GM19467 (cell line): ENCODE measurements around the gene IDH3A.
"Not testable (repeated sequence)": the region's sequence is repeated elsewhere in the genome, so short reads cannot be mapped to it uniquely, and the experiment has no call there.

ENCODE experiments used
- ATAC-seq: cut with Tn5 transposase; IDR thresholded peaks from one replicate; pipeline ENCODE4 v1.9.1; 2021; ENCODE audit warnings: mild to moderate bottlenecking, moderate library complexity; ENCODE audit not compliant: unreplicated experiment

The IDH3A gene

DNA sequence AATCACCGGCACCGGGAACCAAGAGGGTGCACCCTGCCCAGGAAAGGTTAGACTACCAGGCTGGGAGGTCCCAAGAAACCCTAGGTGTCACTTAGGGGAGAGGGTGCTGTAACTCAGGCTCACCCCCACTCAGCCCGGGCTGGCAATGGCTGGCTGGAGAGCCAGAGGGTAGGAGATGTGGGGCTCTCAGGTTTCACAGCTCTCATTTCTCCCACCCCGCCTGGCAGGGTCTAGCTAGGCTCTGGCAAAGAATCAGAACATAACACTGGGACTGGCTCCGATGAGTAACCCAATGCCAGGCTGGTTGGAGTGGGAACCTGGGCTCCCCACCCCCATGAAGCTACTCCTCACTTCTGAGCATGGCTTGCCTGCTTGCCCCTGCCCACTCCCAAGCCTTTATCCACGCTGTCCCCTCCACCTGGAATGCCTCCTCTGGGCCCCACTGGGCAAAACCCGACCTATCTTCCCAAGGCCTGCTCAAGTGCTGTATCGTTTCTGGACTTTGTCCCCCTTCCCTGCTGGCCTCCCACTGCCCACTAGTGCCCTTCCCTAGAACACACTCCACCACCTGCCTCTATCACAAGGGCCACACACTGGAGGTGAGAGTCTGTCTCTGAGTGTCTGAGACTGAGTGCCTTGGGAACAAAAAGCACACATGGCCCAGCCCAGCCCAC is 19.9 kb upstream of the IDH3A start:
- no peak for ATAC-seq

DNA sequence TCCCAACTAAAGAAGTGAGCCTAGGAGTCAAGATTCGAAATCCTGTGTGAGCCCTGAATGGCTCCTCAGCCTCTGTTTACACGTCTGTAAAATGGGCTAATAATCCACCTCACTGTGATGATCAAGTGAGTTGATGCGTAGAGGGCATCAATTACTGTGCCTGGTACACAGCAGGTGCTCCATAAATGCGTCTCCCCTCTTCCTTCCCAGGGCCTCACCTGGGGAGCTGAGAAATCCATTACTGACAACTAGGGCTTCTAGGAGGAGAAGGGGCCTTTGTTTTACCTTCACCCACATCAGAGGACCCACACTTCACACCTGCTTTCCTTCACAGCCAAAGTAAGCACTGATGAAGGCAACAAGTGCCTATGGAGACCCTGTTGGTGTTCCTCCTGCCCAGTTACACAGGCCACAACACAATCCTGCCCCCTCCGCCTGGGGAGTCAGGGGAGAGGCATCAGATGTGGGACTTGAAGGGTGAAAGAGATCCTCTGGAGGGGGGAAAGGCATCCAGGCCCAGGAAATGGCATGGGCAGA is 19.3 kb upstream of the IDH3A start:
- no peak for ATAC-seq

DNA sequence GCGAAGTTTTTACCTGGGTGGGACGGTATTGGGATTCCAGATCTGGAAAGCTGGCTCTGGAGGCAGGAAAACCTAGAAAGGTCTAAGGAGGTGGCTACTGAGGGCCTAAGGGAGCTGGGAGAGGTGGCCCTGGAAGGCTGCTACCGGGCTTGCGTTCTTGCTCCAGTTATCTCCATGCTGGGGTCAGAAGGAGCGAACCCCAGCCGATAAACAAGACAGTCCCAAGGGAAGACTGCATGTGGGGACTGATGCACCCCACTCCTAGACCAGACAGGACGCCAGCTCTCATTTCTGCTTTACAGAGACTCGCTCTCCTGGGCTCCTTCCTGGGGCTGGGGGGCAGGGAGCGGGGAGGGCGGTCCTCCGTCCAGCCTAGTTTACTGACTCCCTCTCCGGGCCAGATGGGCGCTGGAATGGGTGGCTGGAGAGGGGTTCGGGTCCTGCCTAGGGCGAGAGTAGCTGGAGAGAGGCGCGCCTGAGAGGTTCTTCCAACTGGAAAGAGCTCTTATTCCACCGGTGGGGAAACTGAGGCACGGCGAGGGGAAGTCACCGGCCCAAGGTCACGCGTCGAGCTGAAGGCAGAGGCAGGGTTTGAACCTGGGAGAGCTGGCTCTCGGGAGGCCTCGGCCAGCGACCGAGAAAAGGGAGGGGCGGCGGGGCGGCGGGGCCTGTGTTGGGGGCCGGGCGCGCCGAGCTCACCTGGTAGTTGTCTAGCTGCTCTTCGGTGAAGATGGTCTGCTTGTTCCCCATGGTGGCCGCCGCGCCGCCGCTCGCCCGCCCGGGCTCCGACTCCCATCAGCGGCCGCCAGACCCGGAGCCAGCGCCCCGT is 18.5 kb upstream of the IDH3A start:
- ATAC-seq = no peak

DNA sequence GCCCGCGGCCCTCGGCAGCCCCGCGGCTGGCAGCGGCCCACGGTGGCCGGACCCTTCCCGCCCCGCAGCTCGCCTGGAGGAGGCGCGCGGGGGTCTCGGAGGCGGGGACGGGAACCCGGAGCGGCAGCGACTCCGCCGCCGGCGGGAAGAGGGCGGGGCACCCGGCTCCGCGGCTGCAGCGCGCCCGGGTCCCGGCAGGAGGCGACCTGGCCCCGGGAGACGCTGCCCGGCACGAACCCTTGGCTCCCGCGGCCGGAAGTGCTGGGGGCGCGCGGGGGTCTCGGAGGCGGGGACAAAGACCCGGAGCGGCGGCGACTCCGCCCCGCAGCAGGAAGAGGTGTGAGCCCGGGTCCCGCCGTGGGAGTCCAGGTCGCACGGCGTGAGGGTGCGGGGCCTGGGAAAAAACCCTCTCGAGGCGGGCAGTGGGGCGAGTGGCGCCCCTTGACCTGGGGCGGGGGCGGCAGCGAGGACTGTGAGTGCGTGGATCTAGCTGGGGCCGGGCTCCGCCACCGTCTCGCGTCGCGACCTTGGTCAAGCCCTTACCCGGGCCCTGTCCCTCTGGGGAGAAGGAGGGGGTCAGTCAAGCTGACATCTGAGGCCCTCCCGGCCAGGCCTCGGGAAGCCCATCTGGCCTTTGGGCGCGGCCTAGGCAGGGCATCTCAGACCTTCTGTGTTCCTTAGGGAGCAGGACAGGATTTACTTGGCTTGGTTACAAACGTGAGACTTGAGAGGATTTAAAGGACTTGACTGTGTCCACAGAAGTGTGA is 17.7 kb upstream of the IDH3A start, which contains the start of gene CIB2:
TSS of gene CIB2 (minus strand) at position 151 of the 767 bp plus-strand sequence. CDS start 230 bp downstream, outside the sequence.
- no peak for ATAC-seq

DNA sequence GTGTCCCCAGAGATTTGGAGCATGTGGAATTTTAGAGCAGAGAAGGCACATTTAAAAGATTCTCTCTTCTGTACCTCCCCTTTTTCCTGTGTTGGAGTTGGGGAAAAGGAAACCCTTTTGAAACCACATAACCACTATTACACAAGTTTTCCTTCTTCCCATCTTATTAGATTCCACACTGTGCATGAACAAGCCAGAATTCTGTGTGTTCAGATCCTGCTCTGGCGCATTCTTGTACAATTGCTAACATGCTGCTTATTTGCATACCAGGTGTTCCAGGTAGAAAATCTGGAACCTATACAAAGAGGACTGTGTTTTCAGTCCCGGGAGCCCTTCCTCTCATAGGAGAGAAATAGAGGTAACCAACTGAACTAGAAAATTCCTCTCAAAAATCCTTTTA is 15.4 kb upstream of the IDH3A start:
- ATAC-seq = no peak

DNA sequence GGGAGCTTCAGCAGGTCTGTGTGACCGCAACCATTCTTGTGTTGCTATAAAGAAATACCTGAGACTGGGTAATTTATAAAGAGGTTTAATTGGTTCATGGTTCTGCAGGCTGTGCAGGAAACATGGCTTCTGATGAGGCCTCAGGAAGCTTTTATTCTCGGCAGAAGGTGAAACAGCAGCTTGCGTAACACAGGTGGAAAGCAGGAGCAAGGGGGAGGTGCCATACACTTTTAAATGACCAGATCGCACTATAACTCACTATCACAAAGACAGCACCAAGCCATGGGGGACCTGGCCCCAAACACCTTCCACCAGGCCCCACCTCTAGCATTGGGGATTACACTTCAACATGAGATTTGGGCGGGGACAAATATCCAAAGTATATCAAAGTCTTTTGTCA is 9.6 kb upstream of the IDH3A start:
- ATAC-seq = no peak

DNA sequence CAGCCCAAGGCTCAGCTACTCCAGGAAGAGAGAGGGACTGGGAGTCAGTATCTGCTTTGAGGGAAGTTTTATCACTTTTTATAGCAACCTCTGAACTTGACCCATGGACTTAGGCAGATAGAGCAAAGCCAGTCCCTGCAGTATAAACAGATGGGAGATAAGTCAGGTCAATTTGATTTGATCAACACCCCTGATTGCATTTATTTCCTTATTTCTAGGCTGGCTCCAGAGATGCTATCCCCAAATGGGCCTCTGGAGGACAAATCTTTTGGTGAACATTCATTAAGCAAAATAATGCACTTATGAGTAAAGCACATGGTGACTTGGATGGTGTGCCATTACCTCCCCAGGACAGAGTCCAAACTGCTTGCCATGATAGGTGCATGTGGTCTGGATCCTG is 8.9 kb upstream of the IDH3A start:
- ATAC-seq = no peak

DNA sequence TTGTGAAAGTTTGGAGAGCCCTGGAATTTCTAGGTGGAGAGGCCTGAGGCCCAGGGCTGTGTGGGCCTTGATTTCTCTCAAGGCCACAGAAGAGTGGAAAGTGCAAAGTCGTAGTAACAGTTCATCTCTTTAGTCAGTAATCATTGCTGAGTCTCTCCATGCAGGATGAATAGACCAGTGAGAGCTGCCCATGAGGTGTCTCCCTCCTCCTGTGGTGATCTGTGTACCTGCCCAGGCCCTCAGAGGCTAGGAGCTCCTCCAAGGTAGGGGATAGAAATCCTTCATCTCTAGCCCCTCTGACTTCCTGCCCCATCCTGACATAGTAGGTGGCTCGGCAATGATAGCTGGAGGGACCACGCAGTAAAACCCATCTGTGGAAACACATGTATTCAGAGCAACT is 6.8 kb upstream of the IDH3A start:
- no peak for ATAC-seq

DNA sequence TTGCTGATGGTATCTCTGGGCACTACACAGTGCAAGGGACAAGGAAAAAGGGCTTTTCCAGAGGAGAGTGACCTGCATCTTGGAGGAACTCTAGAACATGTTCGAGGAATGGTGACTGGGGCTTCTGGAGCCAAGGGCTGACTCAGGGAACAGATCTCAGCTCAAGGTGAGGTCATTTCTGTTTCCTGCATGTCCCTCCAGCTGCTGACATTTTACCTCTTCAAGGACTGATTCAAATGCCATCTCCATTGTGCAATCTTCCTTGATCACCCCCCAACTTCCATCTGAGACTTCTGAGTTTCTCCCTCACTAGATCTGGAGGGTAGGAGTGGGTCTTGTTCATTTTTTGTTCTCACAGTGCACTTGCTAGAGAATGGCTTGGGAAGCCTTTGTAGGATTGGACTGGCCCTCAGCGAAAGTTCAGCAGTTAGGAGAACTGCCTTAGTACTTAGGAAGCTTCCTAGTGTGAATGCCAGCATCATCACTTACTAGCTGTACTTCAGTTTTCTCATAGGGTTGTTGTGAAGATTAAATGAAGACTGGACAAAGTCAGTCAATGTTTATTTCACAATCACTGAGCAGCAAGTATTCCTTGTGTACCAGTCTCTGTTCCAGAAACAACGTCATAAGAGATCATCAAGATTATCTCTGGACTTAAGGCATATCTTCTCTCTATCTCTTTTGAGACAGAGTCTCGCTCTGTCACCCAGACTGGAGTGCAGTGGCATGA is 2.6 kb upstream of the IDH3A start:
- no peak for ATAC-seq

DNA sequence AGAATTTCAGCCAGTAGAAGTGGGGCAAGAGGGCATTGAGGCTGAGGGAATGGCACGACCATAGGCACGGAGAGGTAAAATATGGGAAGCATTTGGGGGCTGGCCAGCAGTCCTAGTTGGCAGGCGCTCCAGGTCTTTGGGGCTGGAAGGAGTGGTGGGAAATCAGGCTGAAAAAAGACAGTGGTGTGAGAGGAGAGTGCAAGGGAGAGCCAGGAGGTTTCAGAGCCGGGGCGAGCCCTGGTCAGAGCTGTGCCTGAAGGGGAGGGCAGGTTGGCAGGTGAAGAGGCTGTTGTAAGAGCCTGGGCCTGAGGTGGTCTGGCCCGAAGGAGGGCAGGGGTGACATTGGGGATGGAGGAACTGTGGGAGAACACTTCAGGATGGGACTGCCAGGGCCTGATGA is 1.6 kb upstream of the IDH3A start:
- no peak for ATAC-seq

DNA sequence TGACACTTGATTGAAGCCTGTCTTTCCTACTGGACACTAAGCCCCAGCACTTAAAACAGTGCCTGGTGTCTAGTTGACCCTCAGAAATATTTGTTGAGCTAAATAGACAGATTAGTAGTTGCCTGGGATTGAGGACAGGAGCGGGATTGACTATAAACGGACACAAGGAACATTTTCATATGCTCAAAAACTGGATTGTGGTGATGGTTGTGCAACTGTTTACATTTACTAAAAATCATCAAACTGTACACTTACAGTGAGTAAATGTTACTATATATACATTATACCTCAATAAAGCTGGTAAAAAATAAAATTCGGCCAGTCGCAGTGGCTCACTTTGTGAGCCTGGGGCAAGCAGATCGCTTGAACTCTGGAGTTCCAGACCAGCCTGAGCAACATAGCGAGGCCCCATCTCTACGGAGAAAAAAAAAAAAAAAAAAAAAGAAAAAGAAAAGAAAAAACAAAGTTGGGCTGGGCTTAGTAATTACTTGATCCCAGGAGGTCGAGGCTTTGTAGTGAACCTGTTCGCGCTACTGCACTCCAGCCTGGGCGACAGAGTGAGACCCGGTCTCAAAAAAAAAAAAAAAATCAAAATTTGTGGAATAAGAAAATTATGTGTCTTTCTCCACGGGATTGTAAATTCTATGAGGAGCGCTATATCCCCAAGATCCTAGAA is 632 bp upstream of the IDH3A start:
- no peak for ATAC-seq

DNA sequence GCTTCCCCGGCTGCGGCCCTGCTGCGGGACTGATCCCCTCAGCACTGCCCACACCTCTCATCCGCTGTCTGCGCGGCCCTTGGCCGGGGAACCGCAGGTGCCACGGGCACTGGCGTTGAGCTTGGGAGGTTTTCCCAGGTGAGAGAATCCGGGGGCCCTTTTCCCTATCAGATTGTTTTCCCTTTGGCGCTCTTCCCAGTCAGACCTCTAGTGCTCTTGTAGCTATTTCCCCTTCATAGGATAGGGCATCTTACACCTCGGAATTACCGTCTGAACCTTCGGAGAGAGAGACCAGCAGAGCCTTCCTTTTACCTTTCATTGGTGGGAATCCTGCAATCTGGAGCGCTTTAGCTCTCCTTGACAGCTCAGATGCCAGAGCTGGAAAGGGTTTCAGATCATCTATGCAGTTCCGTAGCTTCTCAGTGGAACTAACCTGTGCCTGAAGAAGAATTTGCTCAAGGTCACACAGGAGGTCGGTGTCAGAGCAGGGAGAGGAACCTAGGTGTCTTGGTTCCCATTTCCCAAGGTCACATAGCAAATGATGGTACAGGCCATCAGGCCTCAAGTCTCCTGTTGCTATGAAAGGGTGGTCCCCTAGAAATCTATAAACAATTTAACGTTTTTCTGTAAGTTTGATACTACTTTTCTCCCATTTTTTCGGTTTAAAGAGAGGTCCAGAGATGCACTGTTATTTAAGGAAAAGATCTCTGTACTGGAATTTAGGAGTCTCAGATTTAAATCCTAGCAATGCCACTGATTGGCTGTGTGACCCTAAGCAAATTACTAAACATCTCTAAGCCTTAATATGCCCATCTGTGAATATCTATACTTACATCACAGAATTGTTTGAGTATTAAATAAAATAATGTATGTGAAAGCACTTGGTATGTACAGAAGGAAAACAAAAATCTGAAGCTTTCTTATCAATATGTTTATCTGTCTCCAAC is 916 bp downstream of the IDH3A start:
- no peak for ATAC-seq

DNA sequence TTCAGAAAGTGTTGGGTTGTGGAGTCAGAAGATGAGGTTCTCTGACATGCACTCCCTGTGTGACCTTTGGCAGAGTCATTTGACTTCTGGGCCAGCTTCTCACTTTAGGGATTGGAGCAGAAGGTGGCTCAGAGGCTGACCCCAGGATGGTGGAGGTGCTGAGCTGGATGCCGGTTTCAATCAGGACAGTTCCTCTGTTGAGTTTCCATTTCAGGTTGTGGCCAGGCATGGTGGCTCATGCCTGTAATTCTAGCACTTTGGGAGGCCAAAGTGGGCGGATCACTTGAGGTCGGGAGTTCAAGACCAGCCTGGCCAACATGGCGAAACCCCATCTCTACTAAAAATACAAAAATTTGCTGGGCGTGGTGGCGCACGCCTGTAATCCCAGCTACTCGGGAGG is 1.9 kb downstream of the IDH3A start:
- ATAC-seq = not testable (repeated sequence)

DNA sequence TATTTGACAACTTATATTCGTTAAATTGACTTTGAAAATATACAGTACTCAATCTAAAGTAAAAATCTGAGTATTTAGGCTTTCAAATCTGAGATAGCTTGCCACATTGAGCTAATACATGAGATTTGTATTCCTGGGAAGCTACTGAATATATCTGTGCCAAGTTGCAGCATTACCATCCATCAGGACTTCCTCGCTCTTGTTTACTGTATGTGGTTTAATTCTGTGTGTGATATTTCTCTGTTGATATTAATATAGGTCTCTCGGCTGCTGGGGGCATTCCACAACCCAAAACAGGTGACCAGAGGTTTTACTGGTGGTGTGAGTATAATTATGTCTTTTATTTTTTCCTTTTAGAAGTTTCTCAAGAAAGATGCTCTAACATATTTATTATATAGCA is 5.8 kb downstream of the IDH3A start:
- ATAC-seq = no peak

DNA sequence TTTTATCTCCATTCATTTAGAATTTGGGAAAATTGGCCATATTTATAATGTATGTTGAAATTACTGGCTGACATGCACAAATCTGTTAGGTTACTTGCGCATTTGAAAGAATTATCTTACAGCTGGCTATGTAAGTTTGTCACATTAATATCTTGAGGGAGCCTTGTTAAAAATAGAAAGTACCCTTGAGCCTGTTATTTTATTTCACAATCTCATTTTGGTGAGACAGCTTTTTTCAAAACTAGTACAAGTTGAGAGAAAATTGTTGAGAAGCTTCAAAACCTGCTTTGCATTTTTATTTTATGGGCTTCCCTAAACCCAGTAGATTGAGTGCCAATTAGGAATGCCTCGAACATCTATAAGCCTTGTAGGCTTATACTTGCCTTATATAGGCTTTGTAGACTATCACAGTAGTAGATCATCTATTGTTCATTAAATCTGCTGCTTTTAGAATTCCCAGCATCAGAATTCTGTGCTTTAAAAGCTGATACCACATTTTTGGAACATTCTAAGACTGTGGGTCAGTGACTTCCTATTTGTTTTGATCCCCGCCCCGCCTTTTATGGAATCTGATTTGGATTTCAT is 6.3 kb downstream of the IDH3A start:
- ATAC-seq = no peak

DNA sequence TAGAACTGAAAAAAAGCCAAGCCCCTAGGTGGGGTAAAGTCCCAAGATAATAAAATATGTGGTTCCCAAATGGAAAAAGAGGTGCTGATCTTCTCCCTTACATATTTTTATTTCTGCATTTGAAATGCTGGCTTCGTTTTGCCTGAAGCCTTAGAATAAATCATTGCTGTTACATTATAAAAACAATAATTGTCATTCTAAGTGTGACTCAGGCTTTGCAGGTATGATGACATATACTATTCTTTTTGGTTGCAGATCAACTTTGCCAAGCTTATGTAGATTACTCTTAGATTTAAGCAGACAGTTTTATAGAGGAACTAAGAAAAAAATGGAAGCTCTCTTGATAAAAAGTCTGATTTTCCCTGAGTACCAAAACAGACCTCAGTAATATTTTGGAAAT is 7.5 kb downstream of the IDH3A start:
- no peak for ATAC-seq

DNA sequence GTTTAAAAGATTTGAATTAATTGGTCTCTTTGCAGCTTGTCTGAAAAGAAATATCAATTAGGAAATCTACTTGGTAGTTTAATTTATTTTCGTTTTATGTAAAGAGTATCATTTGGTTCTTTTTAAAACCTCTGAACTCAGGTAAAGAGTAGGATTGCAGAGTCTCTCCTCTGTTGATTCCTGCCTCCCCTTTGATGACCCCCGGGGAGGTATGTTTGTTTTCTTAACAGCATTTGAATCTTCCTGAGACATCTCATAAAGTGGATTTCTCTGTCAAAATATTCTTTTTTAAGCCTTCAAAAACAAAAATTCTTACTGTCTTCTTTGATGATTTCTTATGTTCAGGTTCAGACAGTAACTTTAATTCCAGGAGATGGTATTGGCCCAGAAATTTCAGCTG is 8.0 kb downstream of the IDH3A start:
- no peak for ATAC-seq

DNA sequence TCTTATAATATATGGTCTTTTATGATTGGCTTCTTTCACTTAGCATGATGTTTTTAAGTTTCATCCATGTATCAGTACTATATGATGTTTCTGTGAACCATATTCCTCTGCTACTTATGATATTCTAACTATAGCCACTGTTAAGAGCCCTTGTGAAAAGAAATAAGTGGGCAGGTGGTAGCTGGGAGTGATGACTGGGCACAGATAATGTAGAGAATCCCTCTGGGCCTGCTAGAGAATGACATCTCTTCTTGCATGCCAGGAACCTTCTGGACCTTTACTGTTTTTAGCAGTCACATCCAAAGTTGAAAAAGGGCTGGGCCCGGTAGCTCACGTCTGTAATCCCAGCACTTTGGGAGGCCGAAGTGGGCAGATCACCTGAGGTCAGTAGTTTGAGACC is 10.2 kb downstream of the IDH3A start:
- ATAC-seq = no peak

DNA sequence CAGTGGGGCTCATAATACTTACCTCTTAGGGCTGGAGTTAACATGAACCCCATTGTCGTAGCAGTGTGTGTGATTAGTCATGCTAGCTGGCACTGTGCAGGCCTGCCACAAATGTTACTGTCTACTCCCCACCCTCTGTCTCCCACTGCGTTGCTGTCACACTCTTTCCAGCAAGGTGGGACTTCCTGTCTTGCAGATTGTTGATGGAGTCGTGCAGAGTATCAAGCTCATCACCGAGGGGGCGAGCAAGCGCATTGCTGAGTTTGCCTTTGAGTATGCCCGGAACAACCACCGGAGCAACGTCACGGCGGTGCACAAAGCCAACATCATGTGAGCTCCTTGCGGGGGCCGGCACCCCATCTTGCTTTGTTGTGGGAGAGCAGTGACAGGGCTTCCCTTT is 12.9 kb downstream of the IDH3A start:
- ATAC-seq = no peak
